SU-DHL-6 (cell line): Measurements from ENCODE around the gene XPOT.

Experiments used
- H2AFZ ChIP-seq: fragments of 200-600 bp; sonication (generic); 2 replicates; pipeline ENCODE4 v1.6.1; 2014; ENCODE audit warnings: low read depth, mild to moderate bottlenecking, moderate library complexity, mixed read lengths, antibody characterized with exemption, low read length; ENCODE audit not compliant: severe bottlenecking
- H3F3A ChIP-seq: fragments of 200-600 bp; shearing (Covaris generic); 2 replicates; pipeline ENCODE4 v1.6.0; 2016; ENCODE audit warnings: antibody characterized with exemption, mild to moderate bottlenecking; ENCODE audit not compliant: insufficient read depth
- H3K27ac ChIP-seq: fragments of 200-600 bp; sonication (generic); 2 replicates; pipeline ENCODE4 v1.5.1; 2016; ENCODE audit warnings: low read depth, mild to moderate bottlenecking, low read length, moderate library complexity, mixed read lengths
- H3K27me3 ChIP-seq: fragments of 200-600 bp; sonication (generic), shearing (Covaris generic); 2 replicates; pipeline ENCODE4 v1.6.0; 2014; ENCODE audit warnings: mild to moderate bottlenecking, low read length
- H3K36me3 ChIP-seq: fragments of 200-600 bp; sonication (generic); 2 replicates; pipeline ENCODE4 v1.6.1; 2014; ENCODE audit warnings: mild to moderate bottlenecking, low read length, mixed read lengths
- H3K4me2 ChIP-seq: fragments of 300-600, 200-600 bp; shearing (Covaris generic), sonication (generic); 2 replicates; pipeline ENCODE4 v1.6.0; 2014; ENCODE audit warnings: low read length, low read depth, mild to moderate bottlenecking; ENCODE audit not compliant: poor library complexity, severe bottlenecking
- H3K4me3 ChIP-seq: fragments of 200-600 bp; sonication (generic); 2 replicates; pipeline ENCODE4 v1.5.1; 2014; ENCODE audit warnings: antibody characterized with exemption, low read length, mild to moderate bottlenecking, mixed read lengths; ENCODE audit not compliant: insufficient read depth, poor library complexity, severe bottlenecking
- H3K79me2 ChIP-seq: fragments of 200-600 bp; sonication (generic); 2 replicates; pipeline ENCODE4 v1.6.1; 2014; ENCODE audit warnings: mild to moderate bottlenecking, low read length, moderate library complexity; ENCODE audit not compliant: insufficient read depth
- H3K9ac ChIP-seq: fragments of 200-600 bp; sonication (generic); 2 replicates; pipeline ENCODE4 v1.7.0; 2014; ENCODE audit warnings: mild to moderate bottlenecking, low read length
- H3K9me2 ChIP-seq: fragments of 200-600 bp; sonication (generic); replicated peaks from 2 replicates; pipeline ENCODE4 v1.6.1; 2014; ENCODE audit warnings: low read length; ENCODE audit not compliant: insufficient read depth
- H3K9me3 ChIP-seq: fragments of 200-600 bp; sonication (generic); 2 replicates; pipeline ENCODE4 v1.6.1; 2014; ENCODE audit warnings: low read length, mixed read lengths; ENCODE audit not compliant: insufficient read depth
- H4K20me1 ChIP-seq: fragments of 200-600 bp; sonication (generic); 2 replicates; pipeline ENCODE4 v1.6.1; 2014; ENCODE audit warnings: low read depth, mild to moderate bottlenecking, antibody characterized with exemption, low read length, moderate library complexity, mixed read lengths
- EZH2phosphoT487 ChIP-seq: fragments of 200-600 bp; sonication (generic), shearing (Covaris generic); conservative IDR thresholded peaks from 2 replicates; pipeline ENCODE4 v1.6.1; 2018; ENCODE audit warnings: mild to moderate bottlenecking, antibody characterized with exemption, low read length, moderate library complexity, mixed read lengths
- TF ChIP-seq, protein P1 (sequence below): fragments of 200-600 bp; sonication (generic); IDR thresholded peaks from one replicate; pipeline ENCODE4 v1.5.1; 2017; ENCODE audit warnings: antibody characterized with exemption, mild to moderate bottlenecking, low read length, moderate library complexity; ENCODE audit not compliant: insufficient read depth, poor library complexity, severe bottlenecking

The XPOT gene

GRCh38 chr12:64466178-64466577 is 62.0 kb downstream of the XPOT start:
- Histone ChIP-seq H3F3A (no peaks in the 10 kb centered on the region), H3K9me3 (no peaks in the 10 kb centered on the region), H3K4me3 (no peak overlapping the region), H3K4me2 (no peak overlapping the region), H3K27me3 (no peaks in the 10 kb centered on the region), H3K79me2 (peaks cover 9% of the 10 kb centered on the region; the same call in 1 of the 2 replicates), H3K9me2 (no peaks in the 10 kb centered on the region), H3K36me3 (peaks cover 54% of the 10 kb centered on the region), H2AFZ (no peak overlapping the region), H3K27ac (no peak overlapping the region), H4K20me1 (0 out of 2 replicates have a peak, but pooled peaks cover 3% of the 10 kb centered on the region), H3K9ac (no peak overlapping the region)
- TF ChIP-seq, protein P1, sequence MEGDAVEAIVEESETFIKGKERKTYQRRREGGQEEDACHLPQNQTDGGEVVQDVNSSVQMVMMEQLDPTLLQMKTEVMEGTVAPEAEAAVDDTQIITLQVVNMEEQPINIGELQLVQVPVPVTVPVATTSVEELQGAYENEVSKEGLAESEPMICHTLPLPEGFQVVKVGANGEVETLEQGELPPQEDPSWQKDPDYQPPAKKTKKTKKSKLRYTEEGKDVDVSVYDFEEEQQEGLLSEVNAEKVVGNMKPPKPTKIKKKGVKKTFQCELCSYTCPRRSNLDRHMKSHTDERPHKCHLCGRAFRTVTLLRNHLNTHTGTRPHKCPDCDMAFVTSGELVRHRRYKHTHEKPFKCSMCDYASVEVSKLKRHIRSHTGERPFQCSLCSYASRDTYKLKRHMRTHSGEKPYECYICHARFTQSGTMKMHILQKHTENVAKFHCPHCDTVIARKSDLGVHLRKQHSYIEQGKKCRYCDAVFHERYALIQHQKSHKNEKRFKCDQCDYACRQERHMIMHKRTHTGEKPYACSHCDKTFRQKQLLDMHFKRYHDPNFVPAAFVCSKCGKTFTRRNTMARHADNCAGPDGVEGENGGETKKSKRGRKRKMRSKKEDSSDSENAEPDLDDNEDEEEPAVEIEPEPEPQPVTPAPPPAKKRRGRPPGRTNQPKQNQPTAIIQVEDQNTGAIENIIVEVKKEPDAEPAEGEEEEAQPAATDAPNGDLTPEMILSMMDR: no peak
- no peak for TF ChIP-seq EZH2phosphoT487

- H3K4me3 ChIP-seq: no peak overlapping the region
- H3K9me2 ChIP-seq: no peaks in the 10 kb centered on the region
- TF ChIP-seq, protein P1: no peak
- TF ChIP-seq EZH2phosphoT487: no peak
- H3K9ac ChIP-seq: no peak overlapping the region
- H3K27me3 ChIP-seq: no peaks in the 10 kb centered on the region
- H2AFZ ChIP-seq: no peak overlapping the region
- peaks cover 49% of the 10 kb centered on the region for H3K36me3 ChIP-seq
- peaks cover 6% of the 10 kb centered on the region; the same call in 1 of the 2 replicates for H3K79me2 ChIP-seq
- no peak overlapping the region for H3K27ac ChIP-seq
- no peaks in the 10 kb centered on the region for H3K9me3 ChIP-seq
- H4K20me1 ChIP-seq: 0 out of 2 replicates have a peak, but pooled peaks cover 3% of the 10 kb centered on the region
- H3F3A ChIP-seq: no peaks in the 10 kb centered on the region
- H3K4me2 ChIP-seq: no peak overlapping the region
These were observed 64.8 kb downstream of the XPOT start for GRCh38 chr12:64468966-64469365.

DNA sequence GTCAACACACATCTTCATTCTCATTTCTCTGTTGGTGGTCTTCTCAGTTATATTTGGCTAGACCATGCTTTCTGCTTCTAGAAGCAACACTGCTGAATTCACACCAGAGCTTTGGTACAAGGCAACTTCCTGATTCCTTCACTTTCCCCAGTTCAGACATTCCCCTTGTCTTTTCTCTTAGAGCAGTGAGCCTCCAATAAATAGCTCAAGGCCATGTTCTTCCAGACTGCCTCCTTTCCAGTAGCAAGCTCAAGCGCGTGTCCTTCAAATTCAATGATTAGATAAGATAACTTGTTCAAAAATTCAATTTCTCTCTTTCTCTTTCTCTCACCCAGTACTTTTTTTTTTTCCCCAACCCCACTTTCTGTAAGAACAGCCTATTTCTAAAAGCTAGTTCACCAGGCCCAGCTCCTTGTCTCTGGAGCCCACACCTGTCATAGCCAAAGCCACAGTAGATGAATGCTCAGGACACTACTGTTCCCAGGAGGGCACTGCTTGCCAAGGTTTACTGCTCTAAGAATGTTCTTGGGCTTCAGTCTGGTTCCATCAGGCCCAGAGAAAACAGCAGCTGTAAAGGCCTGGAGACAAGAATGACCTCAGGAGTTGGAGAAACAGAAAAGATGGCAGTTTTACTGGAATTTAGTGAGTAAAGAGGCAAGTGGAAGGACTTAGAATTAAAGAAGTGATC is 65.4 kb downstream of the XPOT start:
- Histone ChIP-seq H3K4me3 (no peak overlapping the region), H3K27ac (no peak overlapping the region), H3K4me2 (no peak overlapping the region), H4K20me1 (0 out of 2 replicates have a peak, but pooled peaks cover 3% of the 10 kb centered on the region), H3F3A (no peaks in the 10 kb centered on the region), H3K9ac (no peak overlapping the region), H3K79me2 (peaks cover 6% of the 10 kb centered on the region; the same call in 1 of the 2 replicates), H2AFZ (no peak overlapping the region), H3K36me3 (peaks cover 50% of the 10 kb centered on the region), H3K9me3 (no peaks in the 10 kb centered on the region), H3K27me3 (no peaks in the 10 kb centered on the region), H3K9me2 (no peaks in the 10 kb centered on the region)
- TF ChIP-seq, protein P1: no peak
- TF ChIP-seq EZH2phosphoT487: no peak
